Activated CD4-positive, alpha-beta T cell treated with anti-CD3 and anti-CD28 coated beads, Interleukin-2, amount 10 ng/mL, durations not matched to agents 7 days and 5 days (primary cell): ENCODE results near the gene COL15A1. TPM values are rescaled to one million over a fixed set of nuclear protein-coding genes. Genes with fewer than 3 reads are reported as not detected.
"Not testable (repeated sequence)": the region's sequence is repeated elsewhere in the genome, so short reads cannot be mapped to it uniquely, and the experiment has no call there.

Experiments
- CTCF ChIA-PET: fragments of 350-600 bp; sonication (Branson Sonifier 250); formaldehyde crosslinking; loops from one replicate; lab custom pipeline; 2021; ENCODE audit warnings: antibody characterized with exemption; lab: Charles Lee
- POLR2A ChIA-PET: fragments of 350-600 bp; sonication (Branson Sonifier 250); formaldehyde crosslinking; loops from one replicate; lab custom pipeline; 2021; ENCODE audit warnings: antibody characterized with exemption; lab: Charles Lee
- DNase-seq: peaks from one replicate; pipeline ENCODE4 v3.0.0-alpha.2; 2020
- H3K27ac Mint-ChIP-seq: one replicate; pipeline ENCODE4 v1.8.0; 2021; ENCODE audit warnings: mild to moderate bottlenecking, moderate library complexity, mixed read lengths
- H3K27me3 Mint-ChIP-seq: one replicate; pipeline ENCODE4 v1.8.0; 2021; ENCODE audit warnings: mixed read lengths
- H3K36me3 Mint-ChIP-seq: one replicate; pipeline ENCODE4 v1.8.0; 2021; ENCODE audit warnings: low read depth, mixed read lengths
- H3K4me1 Mint-ChIP-seq: one replicate; pipeline ENCODE4 v1.8.0; 2021; ENCODE audit warnings: mixed read lengths
- H3K4me3 Mint-ChIP-seq: one replicate; pipeline ENCODE4 v1.8.0; 2021; ENCODE audit warnings: mild to moderate bottlenecking, moderate library complexity, mixed read lengths
- H3K9me3 Mint-ChIP-seq: one replicate; pipeline ENCODE4 v1.8.0; 2021; ENCODE audit warnings: mixed read lengths
- total RNA-seq, 2 experiments: library from RNA; stranded (reverse); gene quantifications; one replicate each; pipeline ENCODE4 v1.2.3, GENCODE V29; 2021

COL15A1 gene
- total RNA-seq, 2 experiments from 2014 or later = 0.07 to 0.12 TPM

GRCh38 chr9:98906273-98907040 lies 37.2 kb upstream of the COL15A1 start:
- H3K9me3 Mint-ChIP-seq = no peaks in the 10 kb centered on the region
- no peaks in the 10 kb centered on the region for H3K4me1 Mint-ChIP-seq
- CTCF ChIA-PET = interaction anchor here (0.7 kb wide), 1 partner anchor 41 kb away, joined by 3 read pairs; no protein-coding TSS in a partner anchor
- peaks cover 5% of the 10 kb centered on the region for H3K27me3 Mint-ChIP-seq
- H3K4me3 Mint-ChIP-seq = no peak overlapping the region
- no peaks in the 10 kb centered on the region for H3K36me3 Mint-ChIP-seq
- no peak overlapping the region for H3K27ac Mint-ChIP-seq
- no peak for DNase-seq
- POLR2A ChIA-PET = no interaction called here

- Mint-ChIP-seq H3K4me3 (no peak overlapping the region), H3K4me1 (no peaks in the 10 kb centered on the region), H3K36me3 (no peaks in the 10 kb centered on the region), H3K9me3 (no peaks in the 10 kb centered on the region), H3K27me3 (peaks cover 5% of the 10 kb centered on the region), H3K27ac (no peak overlapping the region)
- DNase-seq = no peak
- CTCF ChIA-PET = no interaction called here
- POLR2A ChIA-PET = no interaction called here
Measured at GRCh38 chr9:98907055-98907454, 36.7 kb upstream of the COL15A1 start.

GRCh38 chr9:98908897-98909634 lies 34.6 kb upstream of the COL15A1 start:
- no peak overlapping the region for H3K27ac Mint-ChIP-seq
- no peak overlapping the region for H3K4me3 Mint-ChIP-seq
- ChIA-PET CTCF (interaction anchor here (0.7 to 1.4 kb wide), 2 partner anchors 7 to 10 kb away, joined by 3 read pairs; no protein-coding TSS in a partner anchor), POLR2A (no interaction called here)
- no peaks in the 10 kb centered on the region for H3K9me3 Mint-ChIP-seq
- H3K27me3 Mint-ChIP-seq = peaks cover 5% of the 10 kb centered on the region
- H3K36me3 Mint-ChIP-seq = no peaks in the 10 kb centered on the region
- DNase-seq = no peak
- no peaks in the 10 kb centered on the region for H3K4me1 Mint-ChIP-seq

- Mint-ChIP-seq H3K4me3 (no peak overlapping the region), H3K27me3 (peaks cover 5% of the 10 kb centered on the region), H3K27ac (no peak overlapping the region), H3K36me3 (no peaks in the 10 kb centered on the region), H3K4me1 (no peaks in the 10 kb centered on the region), H3K9me3 (no peaks in the 10 kb centered on the region)
- ChIA-PET POLR2A (no interaction called here), CTCF (interaction anchor here (0.7 kb wide), 1 partner anchor 11 kb away, joined by 3 read pairs; no protein-coding TSS in a partner anchor)
- DNase-seq = no peak
Measured at GRCh38 chr9:98909935-98910334, 33.8 kb upstream of the COL15A1 start.

- Mint-ChIP-seq H3K4me1 (no peaks in the 10 kb centered on the region), H3K9me3 (no peaks in the 10 kb centered on the region), H3K27ac (no peak overlapping the region), H3K36me3 (no peaks in the 10 kb centered on the region), H3K27me3 (peaks cover 5% of the 10 kb centered on the region), H3K4me3 (no peak overlapping the region)
- POLR2A ChIA-PET = no interaction called here
- DNase-seq = no peak
- CTCF ChIA-PET = interaction anchor here (0.6 to 1.3 kb wide), 3 partner anchors 40 to 1350 kb away, joined by 3 read pairs; no protein-coding TSS in a partner anchor
Measured at GRCh38 chr9:98911042-98911441, 32.7 kb upstream of the COL15A1 start.

GRCh38 chr9:98911738-98912137 lies 32.0 kb upstream of the COL15A1 start:
- H3K9me3 Mint-ChIP-seq, H3K27ac Mint-ChIP-seq, H3K4me1 Mint-ChIP-seq, DNase-seq, H3K4me3 Mint-ChIP-seq, POLR2A ChIA-PET, H3K27me3 Mint-ChIP-seq, H3K36me3 Mint-ChIP-seq: not testable (repeated sequence)
- CTCF ChIA-PET = interaction anchor here (0.6 to 1.3 kb wide), 2 partner anchors 41 to 910 kb away, joined by 3 read pairs; no protein-coding TSS in a partner anchor

GRCh38 chr9:98912450-98912849 lies 31.3 kb upstream of the COL15A1 start:
- no peaks in the 10 kb centered on the region for H3K36me3 Mint-ChIP-seq
- no peak for DNase-seq
- no peaks in the 10 kb centered on the region for H3K4me1 Mint-ChIP-seq
- ChIA-PET CTCF (interaction anchor here (0.6 to 1.3 kb wide), 2 partner anchors 41 to 145 kb away, joined by 3 read pairs; no protein-coding TSS in a partner anchor), POLR2A (no interaction called here)
- no peak overlapping the region for H3K4me3 Mint-ChIP-seq
- H3K9me3 Mint-ChIP-seq = no peaks in the 10 kb centered on the region
- no peaks in the 10 kb centered on the region for H3K27me3 Mint-ChIP-seq
- no peak overlapping the region for H3K27ac Mint-ChIP-seq

- Mint-ChIP-seq H3K27me3 (no peaks in the 10 kb centered on the region), H3K9me3 (no peaks in the 10 kb centered on the region), H3K27ac (no peak overlapping the region), H3K36me3 (no peaks in the 10 kb centered on the region), H3K4me3 (no peak overlapping the region), H3K4me1 (no peaks in the 10 kb centered on the region)
- POLR2A ChIA-PET = no interaction called here
- CTCF ChIA-PET = interaction anchor here (0.6 to 1.1 kb wide), 2 partner anchors 70 to 145 kb away, joined by 3 read pairs; no protein-coding TSS in a partner anchor
- no peak for DNase-seq
Measured at GRCh38 chr9:98913044-98913443, 30.7 kb upstream of the COL15A1 start.

- CTCF ChIA-PET = interaction anchor here (1.1 kb wide), 1 partner anchor 71 kb away, joined by 3 read pairs; no protein-coding TSS in a partner anchor
Measured at GRCh38 chr9:98913705-98914104, 30.0 kb upstream of the COL15A1 start.

GRCh38 chr9:98915599-98915998 lies 28.1 kb upstream of the COL15A1 start:
- CTCF ChIA-PET = interaction anchor here (1.5 kb wide), 1 partner anchor 7 kb away, joined by 3 read pairs; no protein-coding TSS in a partner anchor
- H3K27ac Mint-ChIP-seq = no peak overlapping the region
- H3K4me3 Mint-ChIP-seq = no peak overlapping the region
- H3K4me1 Mint-ChIP-seq = no peaks in the 10 kb centered on the region
- POLR2A ChIA-PET = no interaction called here
- no peaks in the 10 kb centered on the region for H3K9me3 Mint-ChIP-seq
- DNase-seq = no peak
- no peaks in the 10 kb centered on the region for H3K36me3 Mint-ChIP-seq
- H3K27me3 Mint-ChIP-seq = peaks cover 4% of the 10 kb centered on the region

More at GRCh38 chr9:98913705-98914104, 30.0 kb upstream of the COL15A1 start:
- Mint-ChIP-seq H3K4me3 (no peak overlapping the region), H3K27me3 (no peaks in the 10 kb centered on the region), H3K4me1 (no peaks in the 10 kb centered on the region), H3K27ac (no peak overlapping the region), H3K9me3 (no peaks in the 10 kb centered on the region), H3K36me3 (no peaks in the 10 kb centered on the region)
- DNase-seq = no peak
- POLR2A ChIA-PET = no interaction called here

- no peaks in the 10 kb centered on the region for H3K9me3 Mint-ChIP-seq
Measured at GRCh38 chr9:98916660-98917059, 27.0 kb upstream of the COL15A1 start.

GRCh38 chr9:98917746-98918487 lies 25.8 kb upstream of the COL15A1 start:
- CTCF ChIA-PET = no interaction called here
- H3K36me3 Mint-ChIP-seq = no peaks in the 10 kb centered on the region
- peak overlapping the region; percentile 47 for H3K27ac Mint-ChIP-seq

More at GRCh38 chr9:98916660-98917059, 27.0 kb upstream of the COL15A1 start:
- Mint-ChIP-seq H3K36me3 (no peaks in the 10 kb centered on the region), H3K27me3 (peaks cover 6% of the 10 kb centered on the region), H3K4me3 (no peak overlapping the region), H3K27ac (no peak overlapping the region), H3K4me1 (no peaks in the 10 kb centered on the region)
- CTCF ChIA-PET = interaction anchor here (1.5 kb wide), 1 partner anchor 8 kb away, joined by 3 read pairs; no protein-coding TSS in a partner anchor
- POLR2A ChIA-PET = no interaction called here
- no peak for DNase-seq

More at GRCh38 chr9:98917746-98918487, 25.8 kb upstream of the COL15A1 start:
- Mint-ChIP-seq H3K4me3 (no peak overlapping the region), H3K9me3 (no peaks in the 10 kb centered on the region), H3K4me1 (peaks cover 2% of the 10 kb centered on the region), H3K27me3 (peaks cover 6% of the 10 kb centered on the region)
- DNase-seq = no peak
- POLR2A ChIA-PET = no interaction called here
